Iris pigment epithelial cell (primary cell): ENCODE data around the gene NANOS2.
"Not testable (repeated sequence)": the region's sequence is repeated elsewhere in the genome, so short reads cannot be mapped to it uniquely, and the experiment has no call there.

Source experiments
- DNase-seq: peaks from one replicate; pipeline ENCODE4 v3.0.0-alpha.2; 2011; ENCODE audit warnings: low read depth

Gene NANOS2

DNA sequence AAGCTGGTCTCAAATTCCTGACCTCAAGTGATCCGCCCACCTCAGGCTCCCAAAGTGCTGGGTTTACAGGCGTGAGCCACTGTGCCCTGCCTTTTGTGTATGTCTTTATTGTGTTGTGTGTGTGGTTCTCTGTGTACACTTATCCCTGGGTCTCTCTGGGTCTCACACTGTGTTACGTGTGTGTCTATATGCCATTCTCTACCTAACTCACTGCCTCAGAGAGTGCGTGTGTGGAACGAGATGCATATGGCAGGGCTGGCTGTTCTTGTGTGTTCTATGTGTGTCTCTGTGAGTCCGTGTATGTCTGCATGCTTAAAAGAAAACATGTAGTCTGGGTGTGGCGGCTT lies 40.0 kb downstream of the NANOS2 start:
- no peak for DNase-seq

DNA sequence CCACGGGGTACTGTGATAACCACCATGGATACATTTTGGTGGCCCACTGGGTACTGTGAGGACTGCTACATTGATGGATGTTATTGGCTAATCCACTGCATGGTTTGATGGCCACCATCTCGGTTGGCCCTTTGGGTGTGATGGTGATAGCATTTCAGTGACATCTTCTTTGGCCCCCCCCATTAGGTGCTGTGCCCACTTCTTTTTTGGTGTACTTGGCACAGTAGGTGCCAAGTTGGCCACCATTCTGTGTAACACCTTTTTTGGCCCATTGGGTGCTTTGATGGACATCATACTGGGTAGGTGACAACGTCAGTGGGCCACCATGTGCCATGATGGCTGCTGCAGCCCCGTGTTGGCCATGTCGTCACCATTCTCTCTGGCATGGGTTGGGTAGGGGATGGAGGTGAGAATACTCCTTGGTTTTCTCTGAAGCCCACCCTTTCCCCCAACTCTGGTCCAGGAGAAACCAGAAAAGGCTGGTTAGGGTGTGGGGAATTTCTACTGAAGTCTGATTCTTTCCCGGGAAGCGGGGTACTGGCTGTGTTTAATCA lies 41.3 kb downstream of the NANOS2 start:
- no peak for DNase-seq

DNA sequence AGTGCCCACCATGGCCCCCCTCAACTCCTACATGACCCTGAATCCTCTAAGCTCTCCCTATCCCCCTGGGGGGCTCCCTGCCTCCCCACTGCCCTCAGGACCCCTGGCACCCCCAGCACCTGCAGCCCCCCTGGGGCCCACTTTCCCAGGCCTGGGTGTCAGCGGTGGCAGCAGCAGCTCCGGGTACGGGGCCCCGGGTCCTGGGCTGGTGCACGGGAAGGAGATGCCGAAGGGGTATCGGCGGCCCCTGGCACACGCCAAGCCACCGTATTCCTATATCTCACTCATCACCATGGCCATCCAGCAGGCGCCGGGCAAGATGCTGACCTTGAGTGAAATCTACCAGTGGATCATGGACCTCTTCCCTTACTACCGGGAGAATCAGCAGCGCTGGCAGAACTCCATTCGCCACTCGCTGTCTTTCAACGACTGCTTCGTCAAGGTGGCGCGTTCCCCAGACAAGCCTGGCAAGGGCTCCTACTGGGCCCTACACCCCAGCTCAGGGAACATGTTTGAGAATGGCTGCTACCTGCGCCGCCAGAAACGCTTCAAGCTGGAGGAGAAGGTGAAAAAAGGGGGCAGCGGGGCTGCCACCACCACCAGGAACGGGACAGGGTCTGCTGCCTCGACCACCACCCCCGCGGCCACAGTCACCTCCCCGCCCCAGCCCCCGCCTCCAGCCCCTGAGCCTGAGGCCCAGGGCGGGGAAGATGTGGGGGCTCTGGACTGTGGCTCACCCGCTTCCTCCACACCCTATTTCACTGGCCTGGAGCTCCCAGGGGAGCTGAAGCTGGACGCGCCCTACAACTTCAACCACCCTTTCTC lies 42.3 kb downstream of the NANOS2 start:
- DNase-seq, result no peak

DNA sequence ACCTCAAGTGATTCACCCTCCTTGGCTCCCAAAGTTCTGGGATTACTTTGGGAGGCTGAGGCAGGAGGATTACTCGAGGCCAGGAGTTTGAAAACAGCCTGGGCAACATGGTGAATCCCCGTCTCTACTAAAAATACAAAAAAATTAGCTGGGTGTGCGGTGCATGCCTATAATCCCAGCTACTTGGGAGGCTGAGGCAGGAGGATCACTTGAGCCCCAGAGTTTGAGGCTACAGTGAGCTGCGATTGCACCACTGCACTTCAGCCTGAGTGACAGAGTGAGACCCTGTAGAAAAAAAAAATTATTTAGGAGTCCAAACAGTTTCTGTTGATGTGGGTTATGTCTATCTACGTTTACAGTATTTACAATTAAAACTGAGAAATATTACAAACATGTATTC lies 43.8 kb downstream of the NANOS2 start:
- DNase-seq, result no peak

DNA sequence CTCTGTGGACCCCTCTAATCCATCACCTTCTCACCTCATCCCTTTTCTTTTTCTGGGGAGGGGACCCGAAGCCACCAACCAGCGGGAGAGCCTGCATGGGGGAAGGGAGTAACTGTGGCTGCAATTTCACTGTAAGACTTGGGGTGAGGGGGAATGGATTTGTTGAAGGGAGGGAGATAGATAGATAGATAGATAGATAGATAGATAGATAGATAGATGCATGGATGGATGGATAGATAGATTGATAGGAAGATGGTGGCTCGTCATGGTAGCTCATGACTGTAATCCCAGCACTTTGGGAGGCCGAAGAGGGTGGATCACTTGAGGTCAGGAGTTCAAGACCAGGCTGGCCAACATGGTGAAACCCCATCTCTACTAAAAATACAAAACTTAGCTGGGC lies 47.3 kb downstream of the NANOS2 start:
- not testable (repeated sequence) for DNase-seq

DNA sequence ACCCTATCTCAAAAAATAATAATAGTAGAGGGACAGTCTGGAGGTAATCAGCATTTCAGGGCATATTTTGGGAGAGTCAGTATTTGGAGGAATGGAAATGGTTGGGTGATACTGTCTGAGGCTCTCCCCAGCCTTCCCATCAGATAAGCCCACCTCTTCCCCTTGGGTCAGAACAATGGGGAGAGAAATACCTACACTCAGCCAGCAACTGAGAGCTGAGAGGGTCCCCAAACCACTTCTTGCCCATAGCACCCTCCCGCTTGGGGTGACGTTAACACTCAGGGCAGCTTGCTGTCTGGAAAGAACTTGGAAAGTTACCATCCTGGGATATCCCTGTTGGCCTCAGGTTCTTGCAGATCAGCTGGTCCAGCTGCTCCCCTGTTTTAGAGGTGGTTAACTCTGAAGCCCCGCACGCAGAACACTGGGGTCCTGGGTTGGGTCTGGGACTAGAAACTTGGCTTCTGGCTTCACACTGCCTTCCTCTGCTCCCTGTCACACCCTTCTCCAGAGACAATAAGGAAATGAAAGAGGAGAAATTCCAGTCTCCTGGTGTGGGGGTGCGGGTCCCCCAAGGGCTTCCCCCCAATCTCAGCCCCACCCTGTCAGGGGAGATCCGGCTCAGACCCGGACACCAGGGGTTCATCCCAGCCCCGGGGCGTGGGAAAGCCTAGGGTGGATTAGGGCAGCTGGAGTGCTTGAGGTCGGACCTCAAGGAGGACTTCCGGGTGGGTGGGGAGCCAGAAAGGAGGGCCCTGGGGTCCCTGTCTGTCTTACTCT lies 48.0 kb downstream of the NANOS2 start:
- no peak for DNase-seq

DNA sequence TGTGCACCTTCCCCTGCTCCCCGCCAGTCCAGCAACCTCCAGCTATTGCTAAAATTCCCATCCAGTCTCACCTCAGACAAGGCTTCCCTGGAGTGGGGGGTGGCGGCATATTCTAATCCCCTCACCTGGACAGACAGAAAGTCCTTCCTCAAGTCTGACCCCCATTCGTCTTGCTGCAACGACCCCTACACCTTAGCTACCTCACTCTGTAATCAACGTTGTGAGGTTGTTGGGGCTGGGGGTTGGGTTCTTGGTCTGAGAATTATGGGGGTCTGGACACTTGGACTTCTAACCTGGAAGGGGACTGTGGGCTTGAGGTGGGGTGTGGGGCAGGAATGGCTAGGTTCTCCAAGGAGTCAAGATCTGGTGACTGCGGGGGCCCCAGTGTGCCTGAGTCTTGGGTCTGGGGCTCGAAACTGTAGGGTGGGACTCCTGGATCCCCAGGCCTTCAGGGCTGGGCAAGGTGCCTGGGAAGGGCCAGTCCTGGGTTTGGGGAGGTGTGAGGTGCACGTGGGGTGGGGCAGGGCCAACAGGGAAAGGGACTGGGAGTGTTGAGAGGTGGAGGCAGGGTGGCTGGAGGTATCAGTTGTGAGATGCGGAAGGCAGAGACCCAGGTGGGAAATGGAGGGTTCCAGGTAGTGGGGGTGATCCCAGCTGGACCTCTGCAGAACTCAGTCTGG lies 49.2 kb downstream of the NANOS2 start:
- no peak for DNase-seq

DNA sequence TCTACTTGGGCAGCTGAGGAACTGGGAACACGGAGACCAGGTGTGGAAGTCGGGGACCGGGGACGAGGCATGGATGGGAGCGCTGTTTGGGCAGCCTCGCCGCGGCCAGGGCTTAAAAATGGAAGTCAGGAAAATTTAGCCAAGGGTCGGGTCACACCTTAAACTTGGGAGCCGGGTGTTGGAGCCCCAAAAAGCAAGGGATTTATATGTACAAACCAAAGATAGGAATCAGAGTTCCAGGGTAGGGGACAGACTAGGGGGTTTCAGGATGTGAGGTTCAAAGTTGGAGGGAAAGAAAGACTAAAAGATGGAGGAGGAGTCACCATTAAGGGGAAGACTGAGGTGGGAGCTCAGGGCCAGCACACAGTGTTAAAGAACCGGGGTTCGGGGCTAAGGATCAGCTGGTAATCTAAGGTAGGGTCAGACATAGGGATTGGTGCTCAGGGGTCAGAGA lies 49.9 kb downstream of the NANOS2 start:
- no peak for DNase-seq

DNA sequence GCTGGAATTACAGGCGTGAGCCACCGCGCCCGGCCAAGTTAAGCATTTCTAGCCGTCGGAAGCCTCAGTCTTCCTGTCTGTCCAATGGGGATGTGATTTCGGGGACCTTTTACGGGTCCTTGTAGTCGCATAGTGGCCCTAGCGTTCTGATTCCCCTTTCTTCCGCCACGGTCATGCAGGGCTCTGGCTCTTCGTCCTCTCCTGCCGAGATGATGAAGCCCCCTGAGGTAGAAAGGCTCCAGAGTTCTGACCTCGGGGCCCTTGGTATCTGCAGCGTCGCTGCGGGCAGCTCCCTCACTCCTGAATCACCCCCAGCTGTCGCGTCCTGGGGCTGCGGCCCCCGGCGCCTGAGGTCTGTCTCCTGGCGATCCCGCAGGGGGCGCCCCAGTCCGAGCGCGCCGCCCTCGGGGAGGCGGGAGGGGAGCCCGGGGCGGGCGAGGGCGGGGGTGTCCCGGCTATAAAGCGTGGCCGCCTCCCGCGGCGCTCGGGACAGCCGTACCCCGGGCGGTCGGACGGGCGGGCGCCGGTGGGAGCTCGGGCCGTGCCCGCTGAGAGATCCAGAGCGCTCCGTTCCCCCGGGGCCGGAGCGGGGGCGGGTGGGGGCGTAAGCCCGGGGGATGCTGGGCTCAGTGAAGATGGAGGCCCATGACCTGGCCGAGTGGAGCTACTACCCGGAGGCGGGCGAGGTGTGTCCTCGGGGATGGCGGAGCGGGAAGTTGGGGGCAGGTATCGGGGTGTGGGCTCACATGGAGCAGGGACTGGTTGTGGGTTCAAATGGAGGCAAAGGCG lies 50.5 kb downstream of the NANOS2 start, which contains the start of gene FOXA3:
Gene FOXA3, plus strand, starts transcription at position 487 of the 789 bp plus-strand sequence. Its CDS starts 131 bp downstream, at position 618.
- no peak for DNase-seq

DNA sequence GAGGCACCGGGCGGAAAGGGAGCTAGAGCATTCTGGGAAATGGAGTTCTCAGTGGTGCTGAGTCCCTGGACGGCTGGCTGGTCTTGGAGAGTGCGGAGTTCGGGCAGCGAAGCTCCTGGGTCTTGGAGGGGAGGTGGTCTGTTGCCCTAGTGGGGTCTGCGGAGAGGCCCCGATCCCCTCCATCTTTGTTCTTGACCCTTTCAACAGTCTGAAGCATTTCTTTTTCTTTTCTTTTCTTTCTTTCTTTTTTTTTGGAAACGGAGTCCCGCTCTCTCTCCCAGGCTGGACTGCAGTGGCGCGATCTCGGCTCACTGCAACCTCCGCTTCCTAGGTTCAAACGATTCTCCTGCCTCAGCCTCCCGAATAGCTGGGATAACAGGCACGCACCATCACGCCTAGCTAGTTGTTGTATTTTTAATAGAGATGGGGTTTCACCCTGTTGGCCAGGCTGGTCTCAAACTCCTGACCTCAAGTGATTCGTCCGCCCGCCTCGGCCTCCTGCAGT lies 51.2 kb downstream of the NANOS2 start:
- DNase-seq, result no peak
